ENCODE data around the gene PPM1M. TPM values are rescaled to one million over a fixed set of nuclear protein-coding genes. Genes with fewer than 3 reads are reported as not detected.

The PPM1M gene
- total RNA-seq, 1 experiment from 2014 or later = 1.4 TPM

DNA sequence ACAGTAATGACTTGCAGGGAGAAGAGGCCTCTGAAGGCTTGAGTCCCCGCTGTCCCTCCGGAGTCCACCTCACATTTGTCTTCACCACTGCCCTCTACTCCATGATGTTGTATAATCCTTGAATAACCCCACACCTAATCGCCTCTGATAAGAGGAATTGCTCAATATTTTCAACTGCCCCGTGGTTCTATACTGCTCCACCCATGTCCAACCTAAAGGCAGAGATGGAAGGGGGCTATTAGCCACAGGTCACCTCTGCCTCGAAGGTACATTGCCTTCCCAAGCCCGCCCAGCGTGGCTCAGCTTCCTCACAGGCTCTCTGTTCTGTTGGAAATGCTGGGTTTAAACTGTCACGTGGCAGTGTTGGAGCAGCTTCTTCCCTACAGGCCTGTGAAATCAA, 32.6 kb upstream of the PPM1M start:
- no peak for DNase-seq (ENCODE audit: low spot score)
- in situ Hi-C loops (cut with HindIII; ENCODE audit: low sequenced_read_pairs) = no loop called here

DNA sequence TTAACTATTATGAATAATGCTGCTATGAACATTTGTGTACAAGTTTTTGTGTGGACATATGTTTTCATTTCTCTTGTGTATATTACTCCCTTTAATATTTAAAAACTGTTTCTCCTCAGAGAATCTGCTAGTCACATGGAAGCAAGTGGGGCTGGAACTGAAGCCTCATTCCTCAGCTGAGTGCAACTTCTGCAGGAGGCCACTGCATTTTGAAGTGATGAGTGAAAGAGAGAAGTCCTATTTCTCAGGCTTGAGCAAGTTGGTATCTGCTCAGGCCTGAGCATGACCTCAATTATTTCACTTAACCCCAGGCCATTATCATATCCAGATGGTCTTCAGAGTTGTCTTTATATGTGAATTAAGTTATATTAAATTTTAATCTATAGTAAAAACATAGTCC, 31.7 kb upstream of the PPM1M start:
- no peak for DNase-seq (ENCODE audit: low spot score)
- in situ Hi-C loops (cut with HindIII; ENCODE audit: low sequenced_read_pairs) = no loop called here

DNA sequence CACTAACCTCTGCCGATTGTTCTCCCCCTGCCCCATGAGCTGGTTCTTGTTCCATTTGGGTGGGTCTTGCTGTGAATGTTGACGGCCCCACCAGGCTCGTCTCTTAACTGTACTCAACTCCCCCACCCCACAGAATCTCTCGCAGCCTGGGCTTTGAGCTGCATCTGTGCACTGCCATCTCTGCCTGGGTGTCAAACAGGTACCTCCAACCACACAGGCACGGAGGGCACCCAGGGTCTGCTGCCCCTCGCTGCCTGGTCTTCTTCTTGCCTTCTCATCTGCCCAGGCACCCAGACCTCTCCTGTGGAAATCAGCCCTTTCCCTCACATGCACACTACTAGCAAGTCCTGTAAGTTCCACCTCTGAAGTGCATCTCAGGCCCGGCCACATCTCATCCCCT, 30.2 kb upstream of the PPM1M start:
- DNase-seq (ENCODE audit: low spot score) = no peak
- in situ Hi-C loops (cut with HindIII; ENCODE audit: low sequenced_read_pairs) = no loop called here

DNA sequence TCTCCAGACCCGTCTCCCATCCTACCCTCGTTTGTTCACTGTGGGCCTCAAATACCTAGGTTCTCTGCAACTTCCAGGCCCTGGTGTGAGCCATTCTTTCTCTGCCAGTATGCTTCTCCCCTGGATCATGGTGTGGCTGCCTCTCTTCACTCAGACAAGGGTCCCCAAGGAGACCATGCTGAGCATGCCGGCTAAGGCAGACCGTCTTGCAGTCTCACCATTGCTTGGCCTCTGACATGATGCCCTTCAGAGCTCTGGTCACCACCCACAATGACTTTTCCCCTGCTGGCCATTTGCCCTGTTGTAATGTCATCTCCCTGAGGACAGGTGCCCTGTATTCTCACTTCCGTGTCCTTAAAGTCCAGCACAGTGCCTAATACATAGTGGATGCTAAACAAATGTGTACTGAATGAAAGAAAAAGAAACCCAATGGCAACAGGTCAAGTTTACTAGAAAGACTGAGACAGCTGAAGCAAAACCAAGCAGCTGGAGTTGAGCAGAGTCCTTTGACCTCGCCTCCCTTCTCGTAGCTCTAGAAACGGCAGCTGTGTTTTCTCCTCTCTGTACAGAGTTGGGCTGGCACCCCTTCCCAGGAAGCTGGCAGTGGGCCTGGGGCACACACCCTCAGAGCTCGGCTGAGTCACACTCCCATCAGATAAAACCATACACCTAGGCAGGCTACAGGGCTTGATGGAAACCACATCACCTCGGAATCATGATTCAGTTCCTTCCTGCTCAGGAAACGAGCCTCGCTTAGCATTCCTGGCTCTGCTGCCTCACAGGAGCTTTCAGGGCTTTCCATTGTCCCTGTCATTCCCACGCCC, 28.8 kb upstream of the PPM1M start:
- in situ Hi-C loops (cut with HindIII; ENCODE audit: low sequenced_read_pairs) = no loop called here

DNA sequence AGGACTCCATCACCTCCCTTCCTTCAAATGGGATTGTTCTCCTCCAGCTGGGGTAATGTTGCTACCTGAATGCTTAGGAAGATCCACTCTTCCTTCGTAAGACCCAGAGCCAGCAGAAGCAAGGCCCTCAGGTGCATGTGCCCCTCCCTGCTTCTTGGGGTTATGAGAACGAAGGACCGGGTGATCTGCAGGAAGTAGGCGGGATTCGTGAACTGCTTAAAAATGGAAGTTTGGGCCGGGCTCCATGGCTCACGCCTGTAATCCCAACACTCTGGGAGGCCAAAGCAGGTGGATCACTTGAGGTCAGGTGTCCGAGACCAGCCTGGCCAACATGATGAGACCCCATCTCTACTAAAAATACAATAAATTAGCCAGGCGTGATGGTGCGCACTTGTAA, 28.2 kb upstream of the PPM1M start:
- in situ Hi-C loops (cut with HindIII; ENCODE audit: low sequenced_read_pairs) = no loop called here
- no peak for DNase-seq (ENCODE audit: low spot score)

More for the DNA sequence above, 28.8 kb upstream of the PPM1M start:
- DNase-seq (ENCODE audit: low spot score) = no peak

DNA sequence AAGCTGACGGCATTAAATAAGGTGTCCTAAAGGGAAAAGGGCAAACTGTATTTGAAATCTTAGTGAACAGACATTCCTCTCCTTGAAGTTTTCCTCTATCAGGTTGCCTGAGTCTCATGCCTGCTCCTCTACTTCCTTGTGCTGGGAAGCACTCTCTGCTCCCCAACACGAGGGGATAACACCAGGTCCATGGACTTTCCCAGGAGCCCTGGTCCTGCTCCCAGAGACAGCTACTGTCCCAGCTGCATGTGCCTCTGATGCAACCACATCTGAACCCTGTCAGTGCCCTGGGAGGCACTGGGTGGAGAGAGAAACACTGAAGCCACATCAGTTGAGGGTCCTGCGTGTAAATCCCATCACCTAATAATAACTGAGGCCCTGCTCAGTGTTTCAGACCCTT, 27.5 kb upstream of the PPM1M start:
- DNase-seq (ENCODE audit: low spot score) = no peak
- in situ Hi-C loops (cut with HindIII; ENCODE audit: low sequenced_read_pairs) = no loop called here

DNA sequence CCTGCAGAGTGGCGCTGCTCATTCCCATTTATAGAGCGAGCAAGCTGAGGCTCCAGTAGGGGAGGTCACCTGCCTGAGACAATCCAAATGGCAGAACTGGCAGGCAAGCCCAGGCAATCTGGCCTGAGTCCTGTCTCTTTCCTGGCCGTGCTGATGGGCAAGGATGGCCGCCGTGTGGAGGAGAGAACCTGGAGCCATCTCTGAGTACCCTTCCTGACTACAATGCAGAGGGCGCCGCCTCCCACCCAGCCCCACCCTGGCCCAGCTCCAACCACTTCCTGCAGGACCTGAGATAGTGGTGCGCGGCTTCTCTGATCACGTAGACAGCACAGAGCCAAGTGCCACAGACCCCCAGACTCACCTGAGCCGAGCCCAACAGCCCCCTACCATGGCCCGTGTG, 27.1 kb upstream of the PPM1M start:
- peak; percentile 91 for DNase-seq (ENCODE audit: low spot score)
- in situ Hi-C loops (cut with HindIII; ENCODE audit: low sequenced_read_pairs) = no loop called here

DNA sequence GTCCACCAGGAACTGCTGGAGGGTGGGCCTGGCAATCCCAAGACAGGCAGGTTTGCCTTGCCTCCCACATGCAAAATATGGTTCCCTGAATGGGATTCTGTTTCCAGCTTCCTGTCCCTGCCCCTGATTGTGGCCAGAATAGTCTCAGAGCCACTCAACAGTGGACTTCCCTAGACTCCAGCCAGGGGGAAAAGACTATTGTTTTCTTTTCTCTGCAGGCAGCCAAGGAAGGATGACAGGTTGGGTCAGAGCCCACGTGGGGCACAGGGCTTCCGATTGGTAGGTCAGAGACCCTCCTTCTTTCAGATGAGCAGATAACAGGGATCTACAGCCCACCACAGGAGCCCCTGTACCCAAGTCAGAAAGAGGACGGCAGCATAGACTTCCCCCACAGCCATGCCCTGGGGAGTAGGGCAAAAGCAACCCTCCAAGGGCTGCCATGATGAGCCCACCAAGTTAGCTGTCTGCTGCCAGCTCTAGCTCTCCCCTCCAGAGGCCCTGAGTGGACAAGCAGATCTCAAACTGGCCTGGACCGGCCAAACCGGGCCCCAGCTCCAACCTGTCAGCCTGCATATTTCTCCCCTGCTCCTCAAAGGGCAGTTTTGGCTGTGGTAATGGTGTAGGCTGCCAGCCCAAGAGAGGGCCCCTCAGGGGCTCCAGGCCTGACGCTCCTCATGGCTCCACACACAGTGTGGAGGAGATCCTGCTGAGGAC, 26.5 kb upstream of the PPM1M start:
- in situ Hi-C loops (cut with HindIII; ENCODE audit: low sequenced_read_pairs) = no loop called here
- DNase-seq (ENCODE audit: low spot score) = peak; percentile 65

DNA sequence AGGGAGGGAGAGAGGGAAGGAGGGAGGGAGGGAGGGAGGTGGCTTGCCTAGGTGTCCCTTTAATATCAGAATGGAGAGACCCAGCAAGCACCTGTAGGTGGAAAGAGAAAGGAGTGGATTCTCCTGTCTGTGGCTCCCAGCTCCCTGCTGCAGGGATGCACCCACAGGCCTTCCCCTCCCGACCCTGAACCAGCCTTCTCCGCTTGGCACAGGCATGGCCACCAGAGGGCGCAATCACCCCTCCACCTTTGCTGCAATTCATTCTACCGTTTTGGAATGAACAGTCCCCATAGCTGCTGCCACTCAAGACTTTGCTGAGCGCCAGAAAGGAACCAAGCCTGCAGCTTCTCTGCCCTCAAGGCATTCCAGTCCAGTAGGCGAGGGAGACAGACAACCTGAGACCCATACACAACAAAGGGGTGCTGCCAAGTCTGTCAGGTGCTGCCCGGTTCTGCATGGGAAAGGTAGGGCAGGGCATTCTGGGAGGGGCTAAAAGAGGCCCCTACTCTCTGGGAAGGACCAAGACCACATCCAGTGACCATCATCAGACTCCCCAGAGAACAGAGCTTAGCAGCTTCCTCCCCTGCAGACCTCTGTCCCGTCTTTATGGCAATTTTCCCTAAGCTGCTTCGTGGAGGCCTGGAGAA, 25.1 kb upstream of the PPM1M start:
- DNase-seq (ENCODE audit: low spot score) = peak; percentile 93
- in situ Hi-C loops (cut with HindIII; ENCODE audit: low sequenced_read_pairs) = no loop called here

DNA sequence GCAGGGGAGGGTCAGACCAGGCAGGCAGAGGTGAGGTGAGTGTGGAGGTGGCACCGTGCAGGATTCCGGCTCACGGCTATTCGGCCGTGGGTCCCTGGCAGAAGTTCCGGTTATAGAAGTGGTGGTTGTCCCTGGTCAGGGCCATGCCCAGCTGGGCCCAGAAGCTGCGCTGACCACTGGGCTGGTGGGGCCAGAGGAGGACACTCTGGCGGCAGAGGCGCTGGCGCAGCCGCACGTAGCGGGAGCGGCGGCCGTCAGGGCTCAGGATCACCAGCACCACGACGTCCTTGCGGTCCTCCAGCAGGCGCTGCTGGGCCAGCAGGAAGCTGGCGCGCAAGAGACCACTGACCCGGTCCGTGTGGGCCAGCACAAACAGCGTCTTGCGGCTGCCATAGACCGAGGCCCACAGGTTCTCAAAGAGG, 24.4 kb upstream of the PPM1M start:
- no peak for DNase-seq (ENCODE audit: low spot score)
- in situ Hi-C loops (cut with HindIII; ENCODE audit: low sequenced_read_pairs) = no loop called here

DNA sequence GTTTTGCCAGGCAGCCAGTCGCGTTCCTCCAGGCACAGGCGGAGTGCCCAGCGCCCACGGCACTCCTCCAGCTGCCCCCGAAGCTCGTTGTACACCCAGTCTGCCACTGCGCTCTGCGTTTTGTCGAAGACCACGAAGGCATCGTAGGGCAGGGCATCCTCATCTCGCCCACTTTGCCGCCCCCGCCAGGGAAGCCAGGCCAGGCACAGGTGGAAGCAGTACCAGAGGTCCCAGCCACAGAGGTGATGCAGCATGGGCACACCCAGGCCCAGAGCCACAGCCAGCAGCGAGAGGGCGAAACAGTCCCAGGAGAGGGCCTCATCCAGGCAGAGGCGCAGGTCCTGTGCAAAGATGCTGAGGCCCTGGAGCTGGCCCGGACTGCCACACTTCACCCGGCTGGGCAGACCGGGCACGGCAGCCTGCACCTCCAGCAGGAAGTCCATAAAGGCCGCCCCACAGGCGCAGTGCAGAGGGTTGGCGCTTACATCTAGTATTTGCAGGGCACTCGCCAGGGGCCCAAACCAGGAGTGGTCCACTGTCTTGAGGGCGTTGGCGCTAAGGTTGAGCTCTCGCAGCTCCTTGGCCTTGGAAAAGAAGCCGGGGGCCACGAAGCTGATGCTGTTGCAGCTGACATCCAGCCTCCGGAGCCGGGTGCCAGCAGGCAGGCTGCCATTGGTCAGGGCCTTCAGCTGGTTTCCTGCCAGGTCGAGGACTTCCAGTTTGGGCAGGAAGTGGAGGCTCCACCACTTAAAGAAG, 23.8 kb upstream of the PPM1M start:
- in situ Hi-C loops (cut with HindIII; ENCODE audit: low sequenced_read_pairs) = no loop called here
- DNase-seq (ENCODE audit: low spot score) = no peak

DNA sequence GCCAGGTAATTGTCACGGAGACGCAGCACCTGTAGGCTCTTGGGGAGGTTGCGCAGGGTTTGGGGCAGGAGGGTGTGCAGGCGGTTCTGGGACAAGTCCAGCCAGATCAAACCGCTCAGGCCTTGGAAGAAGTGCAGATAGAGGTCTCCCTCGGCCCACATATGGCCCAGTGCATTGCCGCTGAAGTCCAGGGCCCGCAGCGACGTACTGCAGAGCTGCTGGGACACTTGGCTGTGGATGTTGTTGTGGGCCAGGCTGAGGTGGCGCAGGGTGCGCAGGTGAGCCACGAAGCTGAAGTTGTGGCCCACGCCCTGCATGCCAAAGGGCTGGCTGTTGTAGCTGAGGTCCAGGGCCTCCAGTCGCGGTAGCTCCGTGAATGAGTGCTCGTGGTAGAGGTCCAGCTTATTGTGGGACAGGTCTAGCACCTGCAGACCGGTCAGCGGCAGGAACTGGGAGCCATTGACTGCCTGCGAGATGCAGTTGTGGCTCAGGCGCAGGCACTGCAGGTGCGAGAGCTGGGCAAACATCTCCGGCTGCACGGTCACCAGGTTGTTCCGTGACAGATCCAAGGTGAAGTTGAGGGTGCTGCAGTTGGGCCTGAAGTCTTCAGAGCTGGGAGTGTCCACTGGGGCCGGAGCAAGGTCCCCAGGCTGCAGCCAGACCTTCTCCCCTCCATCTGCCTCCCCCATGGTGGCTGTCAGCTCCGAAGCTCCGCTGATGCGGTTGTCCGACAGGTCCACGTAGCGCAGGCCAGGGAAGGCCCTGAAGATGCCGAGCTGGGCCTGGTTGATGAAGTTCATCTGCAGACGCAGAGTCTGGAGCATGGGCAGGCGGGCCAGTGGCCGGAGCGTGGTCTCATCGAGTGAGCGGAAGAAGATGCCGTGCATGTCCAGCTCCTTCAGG, 23.0 kb upstream of the PPM1M start:
- in situ Hi-C loops (cut with HindIII; ENCODE audit: low sequenced_read_pairs) = no loop called here
- peak; percentile 60 for DNase-seq (ENCODE audit: low spot score)

DNA sequence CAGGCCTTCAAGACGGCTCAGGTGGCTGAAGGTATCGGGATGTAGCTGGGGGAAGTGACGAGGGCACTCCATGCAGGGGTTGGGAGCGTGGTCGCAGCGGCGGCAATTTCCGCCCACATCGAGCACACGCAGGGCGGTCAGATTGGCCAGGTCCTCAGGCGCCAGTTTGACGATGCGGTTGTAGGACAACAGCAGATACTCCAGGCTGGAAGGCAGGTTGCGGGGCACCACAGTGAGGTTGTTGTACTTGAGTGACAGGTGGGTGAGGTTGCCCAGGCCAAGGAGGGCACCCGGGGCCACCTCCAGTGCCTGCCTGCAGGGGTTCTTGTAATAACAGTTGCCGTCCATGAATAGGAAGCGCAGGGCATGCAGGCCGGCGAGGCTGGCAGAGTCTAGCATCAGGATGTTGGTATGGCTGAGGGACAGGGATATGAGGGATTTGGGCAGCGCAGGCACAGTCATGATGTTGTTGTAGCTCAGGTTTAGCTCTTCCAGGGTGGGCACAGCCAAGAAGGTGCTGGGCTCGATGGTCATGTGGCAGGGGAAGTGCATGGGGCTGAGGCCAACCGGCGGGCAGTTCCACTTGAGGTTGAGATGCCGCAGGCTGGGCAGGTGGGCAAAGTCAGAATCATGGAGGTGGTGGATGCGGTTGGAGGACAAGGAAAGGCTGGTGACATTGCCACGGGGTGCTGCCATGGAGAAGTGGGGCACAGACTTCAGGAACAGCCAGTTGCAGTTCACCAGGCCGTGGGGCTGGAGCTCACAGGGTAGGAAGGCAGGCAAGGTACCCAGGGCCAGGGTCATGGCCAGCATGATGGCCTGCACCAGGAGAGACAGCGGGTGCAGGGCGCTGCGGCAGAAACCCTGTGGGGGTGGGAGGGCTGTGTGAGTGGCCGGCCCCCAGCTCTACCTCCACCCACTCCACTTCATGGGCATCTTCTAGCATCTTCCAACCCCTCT, 21.8 kb upstream of the PPM1M start:
- DNase-seq (ENCODE audit: low spot score) = no peak
- in situ Hi-C loops (cut with HindIII; ENCODE audit: low sequenced_read_pairs) = no loop called here

DNA sequence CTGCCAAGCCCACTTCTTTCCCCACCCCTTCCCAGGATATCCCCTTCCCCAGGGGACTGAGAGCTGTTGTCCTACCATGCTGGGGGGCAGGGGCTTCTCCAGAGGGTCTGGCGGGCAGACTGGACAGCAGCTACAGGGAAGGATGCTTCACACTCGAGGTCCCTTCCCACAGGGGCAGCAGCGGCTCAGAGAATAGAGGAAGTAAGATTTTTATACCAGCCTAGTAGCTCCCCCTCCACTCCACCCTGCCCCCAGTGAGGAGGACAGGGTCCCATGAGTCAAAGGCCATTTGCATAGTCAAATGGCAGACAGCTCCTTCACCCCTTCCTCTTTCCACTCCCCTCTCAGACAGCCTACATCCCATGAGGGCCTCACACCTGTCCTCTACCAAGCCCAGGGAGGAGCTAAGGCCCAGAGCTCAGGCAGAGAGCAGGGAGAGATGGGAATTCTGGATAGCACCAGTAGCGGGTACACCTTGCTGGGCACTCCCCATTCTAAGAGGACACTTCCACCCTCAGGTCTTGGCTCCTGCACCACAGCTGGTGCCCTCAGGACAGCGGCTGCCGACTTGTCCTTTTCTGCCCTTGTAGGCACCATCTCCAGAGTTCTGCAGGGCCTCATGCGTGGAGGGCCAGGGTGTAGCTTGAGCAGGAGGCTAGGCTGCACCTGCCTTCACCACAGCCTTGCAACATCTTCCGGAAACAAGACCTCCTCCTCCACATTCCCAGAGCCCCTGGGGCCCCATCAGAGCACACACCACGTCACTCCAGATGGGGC, 19.9 kb upstream of the PPM1M start, which contains the start of gene TLR9:
Gene TLR9 (minus strand): TSS at position 194 of the 777 bp plus-strand sequence. CDS start 116 bp downstream, at position 78.
- in situ Hi-C loops (cut with HindIII; ENCODE audit: low sequenced_read_pairs) = no loop called here
- no peak for DNase-seq (ENCODE audit: low spot score)

DNA sequence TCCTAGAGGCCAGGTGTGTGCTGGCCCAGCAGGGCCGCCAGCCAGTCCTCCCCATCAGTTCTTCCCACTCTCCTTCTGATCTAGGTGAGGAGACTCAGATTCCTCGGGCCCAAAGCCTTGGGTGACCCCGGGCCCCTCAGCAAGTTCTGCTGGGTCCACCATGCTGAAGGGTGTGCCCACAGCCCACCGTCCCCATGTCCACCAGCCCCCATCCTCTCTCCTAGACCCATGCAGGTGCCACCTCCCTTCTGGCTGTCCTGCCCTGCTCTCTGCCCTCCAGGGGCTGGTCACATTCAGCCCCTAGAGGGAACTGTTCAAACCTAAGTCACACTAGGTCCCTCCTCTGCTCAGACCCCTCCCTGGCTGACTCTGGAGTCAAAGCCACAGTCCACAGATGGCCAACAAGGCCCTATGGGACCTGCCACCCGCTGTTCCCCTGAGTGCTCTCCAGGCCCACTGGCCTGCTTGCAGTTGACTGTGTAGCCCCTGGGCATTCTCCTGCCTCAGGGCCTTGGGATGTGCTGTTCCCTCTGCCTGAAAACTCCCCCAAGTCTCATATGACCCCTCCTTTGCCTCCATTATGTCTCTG, 19.2 kb upstream of the PPM1M start:
- in situ Hi-C loops (cut with HindIII; ENCODE audit: low sequenced_read_pairs) = no loop called here
- DNase-seq (ENCODE audit: low spot score) = no peak

DNA sequence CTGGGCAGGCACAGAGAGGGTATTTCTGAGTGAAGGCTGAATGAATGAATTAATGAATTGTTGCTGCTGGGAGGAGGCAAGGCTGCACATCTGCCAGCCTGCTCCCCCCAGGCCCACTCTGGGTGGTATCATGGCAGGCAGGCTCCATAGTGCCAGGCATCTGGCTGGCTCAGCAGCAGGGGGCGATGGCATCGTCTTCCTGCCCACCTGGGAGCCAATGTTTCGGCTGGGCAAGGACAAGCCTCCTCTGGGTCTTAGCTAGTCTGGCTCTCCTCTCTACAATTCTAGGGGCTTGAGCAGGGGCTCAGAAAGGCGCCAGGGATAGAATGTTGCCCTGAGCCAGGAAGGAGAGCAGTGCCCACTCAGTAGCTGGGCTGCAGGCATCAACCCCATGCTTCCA, 18.4 kb upstream of the PPM1M start:
- no peak for DNase-seq (ENCODE audit: low spot score)

More for the DNA sequence above, 18.4 kb upstream of the PPM1M start:
- in situ Hi-C loops (cut with HindIII; ENCODE audit: low sequenced_read_pairs) = no loop called here

Measured in G401 (cell line).